Stimulated activated naive CD8-positive, alpha-beta T cell treated with anti-CD3 and anti-CD28 coated beads, Interleukin-15, Interleukin-2, amounts not matched to agents 100 U/mL and 50 U/mL, for 24 hours (primary cell): ENCODE results near the gene NR5A1.

Experiments used
- ATAC-seq: fragments of 150-1000 bp; cut with Tn5 transposase; one replicate; pipeline ENCODE4 v1.10.0; 2021
- DNase-seq: peaks from one replicate; pipeline ENCODE4 v3.0.0; 2021

NR5A1 gene

GRCh38 chr9:124506931-124507879 is at the start of gene NR5A1:
TSS of gene NR5A1 (minus strand) at chr9:124507399. CDS start at chr9:124503395, 4,004 bp downstream.
- no peak for DNase-seq
- ATAC-seq, result no peak

- DNase-seq (no peak), ATAC-seq (no peak)
Observed at GRCh38 chr9:124555043-124555442, 47.8 kb upstream of the NR5A1 start.

- DNase-seq, result no peak
- ATAC-seq, result no peak
Observed at GRCh38 chr9:124553738-124554137, 46.5 kb upstream of the NR5A1 start.

- no peak for DNase-seq
- no peak for ATAC-seq
Observed at GRCh38 chr9:124552273-124552605, 45.0 kb upstream of the NR5A1 start.

- ATAC-seq (peak; percentile 80), DNase-seq (peak; percentile 31)
Observed at GRCh38 chr9:124551472-124552272, 44.5 kb upstream of the NR5A1 start.

GRCh38 chr9:124550072-124550471 is 42.9 kb upstream of the NR5A1 start:
- DNase-seq, result no peak
- no peak for ATAC-seq

GRCh38 chr9:124549016-124549415 is 41.8 kb upstream of the NR5A1 start:
- DNase-seq, result no peak
- no peak for ATAC-seq

- ATAC-seq (no peak), DNase-seq (no peak)
Observed at GRCh38 chr9:124544535-124544934, 37.3 kb upstream of the NR5A1 start.

- DNase-seq (no peak), ATAC-seq (no peak)
Observed at GRCh38 chr9:124541824-124542223, 34.6 kb upstream of the NR5A1 start.

- no peak for DNase-seq
- no peak for ATAC-seq
Observed at GRCh38 chr9:124537926-124538325, 30.7 kb upstream of the NR5A1 start.

- DNase-seq (no peak), ATAC-seq (no peak)
Observed at GRCh38 chr9:124535846-124536245, 28.6 kb upstream of the NR5A1 start.

GRCh38 chr9:124532897-124533296 is 25.7 kb upstream of the NR5A1 start:
- DNase-seq (no peak), ATAC-seq (no peak)

GRCh38 chr9:124531115-124531514 is 23.9 kb upstream of the NR5A1 start:
- DNase-seq, result no peak
- no peak for ATAC-seq

- DNase-seq (no peak), ATAC-seq (no peak)
Observed at GRCh38 chr9:124530246-124530645, 23.0 kb upstream of the NR5A1 start.

GRCh38 chr9:124527781-124528180 is 20.6 kb upstream of the NR5A1 start:
- ATAC-seq (no peak), DNase-seq (no peak)

- DNase-seq (no peak), ATAC-seq (no peak)
Observed at GRCh38 chr9:124526174-124526573, 19.0 kb upstream of the NR5A1 start.

- no peak for DNase-seq
- ATAC-seq, result no peak
Observed at GRCh38 chr9:124522121-124523098, 15.2 kb upstream of the NR5A1 start.

GRCh38 chr9:124521142-124521541 is 13.9 kb upstream of the NR5A1 start:
- DNase-seq, result no peak
- no peak for ATAC-seq

GRCh38 chr9:124520206-124520596 is 13.0 kb upstream of the NR5A1 start:
- DNase-seq (no peak), ATAC-seq (no peak)

- DNase-seq (no peak), ATAC-seq (no peak)
Observed at GRCh38 chr9:124518116-124518515, 10.9 kb upstream of the NR5A1 start.

- ATAC-seq, result no peak
- DNase-seq, result no peak
Observed at GRCh38 chr9:124517600-124517999, 10.4 kb upstream of the NR5A1 start.

GRCh38 chr9:124514874-124515273 is 7.7 kb upstream of the NR5A1 start:
- ATAC-seq (no peak), DNase-seq (no peak)
